Measurements from ENCODE around the gene ASIC2.

DNA sequence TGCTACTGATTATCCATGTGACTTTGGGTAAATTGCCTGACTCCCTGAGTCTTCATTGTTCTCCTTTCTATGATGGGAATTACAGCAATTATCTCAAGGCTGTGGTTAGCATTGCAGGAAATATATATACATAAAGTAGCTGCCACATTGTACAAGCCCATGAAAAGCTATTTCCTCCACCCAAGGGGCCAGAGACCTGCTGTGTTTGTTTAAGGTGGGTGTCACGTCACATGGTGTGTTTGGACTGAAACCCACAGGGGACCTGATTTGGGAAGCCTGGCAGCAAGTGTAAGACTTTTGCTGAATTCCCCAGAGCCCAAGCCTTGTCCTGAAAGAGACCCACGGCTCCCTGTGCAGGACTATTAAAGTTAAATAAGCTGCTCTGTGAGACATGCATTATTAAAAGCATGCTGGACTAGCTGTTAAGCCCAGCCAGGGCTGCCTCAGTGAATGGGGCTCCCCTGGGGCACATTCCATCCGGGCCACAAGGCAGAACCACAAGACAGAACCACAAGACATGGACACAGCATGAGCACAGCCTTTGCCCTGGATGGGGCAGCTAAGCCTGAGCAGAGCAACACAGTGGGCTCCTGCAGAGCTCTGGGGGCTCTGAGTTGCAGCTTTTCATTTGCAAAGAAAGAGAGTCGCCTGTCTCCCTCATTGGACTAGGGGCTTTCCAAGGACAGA is 152.5 kb downstream of the ASIC2 start:
- TF ChIP-seq, protein P1, sequence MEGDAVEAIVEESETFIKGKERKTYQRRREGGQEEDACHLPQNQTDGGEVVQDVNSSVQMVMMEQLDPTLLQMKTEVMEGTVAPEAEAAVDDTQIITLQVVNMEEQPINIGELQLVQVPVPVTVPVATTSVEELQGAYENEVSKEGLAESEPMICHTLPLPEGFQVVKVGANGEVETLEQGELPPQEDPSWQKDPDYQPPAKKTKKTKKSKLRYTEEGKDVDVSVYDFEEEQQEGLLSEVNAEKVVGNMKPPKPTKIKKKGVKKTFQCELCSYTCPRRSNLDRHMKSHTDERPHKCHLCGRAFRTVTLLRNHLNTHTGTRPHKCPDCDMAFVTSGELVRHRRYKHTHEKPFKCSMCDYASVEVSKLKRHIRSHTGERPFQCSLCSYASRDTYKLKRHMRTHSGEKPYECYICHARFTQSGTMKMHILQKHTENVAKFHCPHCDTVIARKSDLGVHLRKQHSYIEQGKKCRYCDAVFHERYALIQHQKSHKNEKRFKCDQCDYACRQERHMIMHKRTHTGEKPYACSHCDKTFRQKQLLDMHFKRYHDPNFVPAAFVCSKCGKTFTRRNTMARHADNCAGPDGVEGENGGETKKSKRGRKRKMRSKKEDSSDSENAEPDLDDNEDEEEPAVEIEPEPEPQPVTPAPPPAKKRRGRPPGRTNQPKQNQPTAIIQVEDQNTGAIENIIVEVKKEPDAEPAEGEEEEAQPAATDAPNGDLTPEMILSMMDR (IDR thresholded peaks at IDR 0.05; ENCODE audit: extremely low read depth in 1 of 2, insufficient read depth in 1 of 2, low read depth in 1 of 2, low read length in 2 of 2) = no peak
- TF ChIP-seq JUN (IDR thresholded peaks at IDR 0.05; ENCODE audit: borderline replicate concordance, insufficient read depth, insufficient read length, low read depth) (no peak), EZH2 (IDR thresholded peaks at IDR 0.05; ENCODE audit: borderline replicate concordance, low read depth, low read length, severe bottlenecking) (no peak)

All from endothelial cell of umbilical vein (primary cell).